ENCODE data around the gene ARHGAP15.

DNA sequence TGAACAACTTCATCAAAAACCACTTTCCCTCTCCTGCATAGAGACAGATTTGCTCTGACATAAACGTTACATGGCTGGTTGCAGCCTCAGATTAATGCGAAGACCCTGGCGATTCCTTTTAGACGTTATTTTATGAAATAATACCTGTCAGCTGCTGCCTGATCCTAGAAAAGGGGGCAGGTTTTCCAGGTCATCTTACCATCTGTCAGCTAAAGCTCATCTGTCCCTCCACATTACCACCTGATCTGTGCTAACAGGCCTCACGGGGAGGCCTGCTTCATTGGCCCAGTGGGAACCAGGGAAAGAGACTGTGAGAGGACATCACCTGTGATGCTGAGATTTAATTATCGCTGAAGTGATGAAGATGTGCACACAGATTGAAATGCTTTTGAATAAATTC is 261.0 kb downstream of the ARHGAP15 start:
- TF ChIP-seq, protein P1, sequence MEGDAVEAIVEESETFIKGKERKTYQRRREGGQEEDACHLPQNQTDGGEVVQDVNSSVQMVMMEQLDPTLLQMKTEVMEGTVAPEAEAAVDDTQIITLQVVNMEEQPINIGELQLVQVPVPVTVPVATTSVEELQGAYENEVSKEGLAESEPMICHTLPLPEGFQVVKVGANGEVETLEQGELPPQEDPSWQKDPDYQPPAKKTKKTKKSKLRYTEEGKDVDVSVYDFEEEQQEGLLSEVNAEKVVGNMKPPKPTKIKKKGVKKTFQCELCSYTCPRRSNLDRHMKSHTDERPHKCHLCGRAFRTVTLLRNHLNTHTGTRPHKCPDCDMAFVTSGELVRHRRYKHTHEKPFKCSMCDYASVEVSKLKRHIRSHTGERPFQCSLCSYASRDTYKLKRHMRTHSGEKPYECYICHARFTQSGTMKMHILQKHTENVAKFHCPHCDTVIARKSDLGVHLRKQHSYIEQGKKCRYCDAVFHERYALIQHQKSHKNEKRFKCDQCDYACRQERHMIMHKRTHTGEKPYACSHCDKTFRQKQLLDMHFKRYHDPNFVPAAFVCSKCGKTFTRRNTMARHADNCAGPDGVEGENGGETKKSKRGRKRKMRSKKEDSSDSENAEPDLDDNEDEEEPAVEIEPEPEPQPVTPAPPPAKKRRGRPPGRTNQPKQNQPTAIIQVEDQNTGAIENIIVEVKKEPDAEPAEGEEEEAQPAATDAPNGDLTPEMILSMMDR (conservative IDR thresholded peaks at IDR 0.05 in 1 of 2, IDR thresholded peaks at IDR 0.05 in 1 of 2; ENCODE audit: low read depth in 1 of 2, low read length in 2 of 2): no peak
- TF ChIP-seq EZH2 (IDR thresholded peaks at IDR 0.05; ENCODE audit: low read length, missing control alignments): no peak

Data from fibroblast of lung (primary cell).